Measurements from ENCODE around the gene ANGEL2.

GRCh38 chr1:213015099-213016050 lies at the start of gene ANGEL2:
- TF ChIP-seq ZNF274 (IDR thresholded peaks at IDR 0.05; ENCODE audit: low read depth, low read length), result no peak
- no peak for TF ChIP-seq SUZ12 (IDR thresholded peaks at IDR 0.05; ENCODE audit: extremely low read depth, insufficient read depth, insufficient read length)
- TF ChIP-seq YY1 (IDR thresholded peaks at IDR 0.05; ENCODE audit: insufficient read depth, insufficient read length), result peak; percentile 95
